Right lobe of liver (tissue), 6 donors: ENCODE measurements around the gene PLVAP. TPM values are rescaled to one million over a fixed set of nuclear protein-coding genes. Genes with fewer than 3 reads are reported as not detected.

Source experiments
- ATAC-seq, 4 donors: fragments of 200-7000 bp; cut with Tn5 transposase; one replicate each; pipeline ENCODE4 v1.9.1; 2020; ENCODE audit warnings: mild to moderate bottlenecking in 4 of 4, moderate library complexity in 4 of 4
- DNase-seq, 3 donors: peaks; one replicate each; pipeline ENCODE4 v3.0.0-alpha.2; 2020
- H3K27ac ChIP-seq, 3 donors: fragments of 200-600 bp; one replicate each; pipeline ENCODE4 v1.8.0; 2022
- H3K27me3 ChIP-seq, 2 donors: fragments of 200-600 bp; one replicate each; pipeline ENCODE4 v1.8.0; 2022
- H3K36me3 ChIP-seq, 4 donors: fragments of 200-600 bp; sonication (generic) in 1 of 4; one replicate each; pipeline versions ENCODE4 v1.5.1 to v1.8.0; 2017 to 2022; ENCODE audit warnings: control low read depth in 1 of 4
- H3K4me1 ChIP-seq, 4 donors: fragments of 200-600 bp; sonication (generic) in 1 of 4; one replicate each; pipeline versions ENCODE4 v1.5.1 to v1.8.0; 2017 to 2022; ENCODE audit warnings: control low read depth in 1 of 4
- H3K4me3 ChIP-seq, 3 donors: fragments of 200-600 bp; one replicate each; pipeline ENCODE4 v1.8.0; 2022
- H3K9me3 ChIP-seq, 4 donors: fragments of 200-600 bp; sonication (generic) in 1 of 4; one replicate each; pipeline versions ENCODE4 v1.5.1 to v1.8.0; 2017 to 2022; ENCODE audit warnings: control low read depth in 1 of 4
- POLR2A ChIP-seq: fragments of 450-650 bp; IDR thresholded peaks from one replicate; pipeline ENCODE4 v1.6.1; 2017; ENCODE audit warnings: antibody characterized with exemption, mild to moderate bottlenecking
- WGBS: methylation state at CpG from one replicate; pipeline ENCODE4 v1.1.6; 2018; ENCODE audit warnings: low coverage, low lambda C conversion rate; ENCODE audit not compliant: insufficient coverage; ENCODE audit errors: missing lambda C conversion rate; 5-methylcytosine and 5-hydroxymethylcytosine counted together
- intact Hi-C, 2 donors: fragments of 100-400 bp; cut with DNase I; formaldehyde crosslinking; loops; one replicate each; pipeline versions ENCODE4 v1.11.2 to v1.14.1; 2022
- total RNA-seq, 6 experiments: library from RNA; depleted of rRNA in 2 of 6; stranded (reverse); fragments of >200 nt in 2 of 6; fragmentation: NEBNext Ultra II Directional in 3 of 6; extraction: Animal tissue kit (Norgen Biotek cat#: 25700) in 3 of 6; gene quantifications; one replicate each; pipeline versions ENCODE4 v1.1.0 to v1.2.4, GENCODE V29; 2016 to 2023
- TF ChIP-seq, protein P1 (sequence below), 4 donors: fragments of 200-600 bp in 3 of 4; fragments of 450-650 bp in 1 of 4; IDR thresholded peaks; one replicate each; pipeline versions ENCODE4 v1.5.1 to v1.8.0; 2016 to 2022; ENCODE audit warnings: antibody characterized with exemption in 4 of 4, mild to moderate bottlenecking in 2 of 4
- donor health status: DM: no; HTN: yes; CAD: no.
- donor health status: DM: no; HTN: no; CAD: no.
- donor health status: DM: no; HTN: no; CAD: no.
- donor health status: DM: no; HTN: yes; CAD: no.
- donor health status: DM: no; HTN: yes; CAD: no.

Gene PLVAP
- total RNA-seq, 6 experiments from 2014 or later = 0.78 to 16.6 (median 4.1) TPM

GRCh38 chr19:17331045-17331558 is 46.0 kb downstream of the PLVAP start:
- TF ChIP-seq POLR2A = no peak
- TF ChIP-seq, protein P1, sequence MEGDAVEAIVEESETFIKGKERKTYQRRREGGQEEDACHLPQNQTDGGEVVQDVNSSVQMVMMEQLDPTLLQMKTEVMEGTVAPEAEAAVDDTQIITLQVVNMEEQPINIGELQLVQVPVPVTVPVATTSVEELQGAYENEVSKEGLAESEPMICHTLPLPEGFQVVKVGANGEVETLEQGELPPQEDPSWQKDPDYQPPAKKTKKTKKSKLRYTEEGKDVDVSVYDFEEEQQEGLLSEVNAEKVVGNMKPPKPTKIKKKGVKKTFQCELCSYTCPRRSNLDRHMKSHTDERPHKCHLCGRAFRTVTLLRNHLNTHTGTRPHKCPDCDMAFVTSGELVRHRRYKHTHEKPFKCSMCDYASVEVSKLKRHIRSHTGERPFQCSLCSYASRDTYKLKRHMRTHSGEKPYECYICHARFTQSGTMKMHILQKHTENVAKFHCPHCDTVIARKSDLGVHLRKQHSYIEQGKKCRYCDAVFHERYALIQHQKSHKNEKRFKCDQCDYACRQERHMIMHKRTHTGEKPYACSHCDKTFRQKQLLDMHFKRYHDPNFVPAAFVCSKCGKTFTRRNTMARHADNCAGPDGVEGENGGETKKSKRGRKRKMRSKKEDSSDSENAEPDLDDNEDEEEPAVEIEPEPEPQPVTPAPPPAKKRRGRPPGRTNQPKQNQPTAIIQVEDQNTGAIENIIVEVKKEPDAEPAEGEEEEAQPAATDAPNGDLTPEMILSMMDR (IDR thresholded peaks at IDR 0.05) = no peak

GRCh38 chr19:17330262-17331044 is 46.7 kb downstream of the PLVAP start:
- intact Hi-C loops = no loop called here
- Histone ChIP-seq H3K9me3 (no peaks in the 10 kb centered on the region), H3K27me3 (no peaks in the 10 kb centered on the region), H3K4me1 (peaks cover 0 to 36% (median 8%) of the 10 kb centered on the region in 4 donors), H3K4me3 (no peak overlapping the region), H3K27ac (no peak overlapping the region), H3K36me3 (no peaks in the 10 kb centered on the region)
- no peak for ATAC-seq
- WGBS = 80% methylated on average over 9 of the region's 24 CpGs
- no peak for DNase-seq
- TF ChIP-seq, protein P1 (IDR thresholded peaks at IDR 0.05) = no peak
- no peak for TF ChIP-seq POLR2A

More at GRCh38 chr19:17331045-17331558, 46.0 kb downstream of the PLVAP start:
- WGBS = 78% methylated on average over 9 of the region's 13 CpGs
- Histone ChIP-seq H3K9me3 (no peaks in the 10 kb centered on the region), H3K27ac (no peak overlapping the region), H3K27me3 (no peaks in the 10 kb centered on the region), H3K4me3 (no peak overlapping the region), H3K36me3 (no peaks in the 10 kb centered on the region), H3K4me1 (peaks cover 0 to 30% (median 4%) of the 10 kb centered on the region in 4 donors)
- DNase-seq = no peak
- intact Hi-C loops = no loop called here
- no peak for ATAC-seq

- Histone ChIP-seq H3K27me3 (no peaks in the 10 kb centered on the region), H3K4me3 (no peak overlapping the region), H3K36me3 (no peaks in the 10 kb centered on the region), H3K27ac (no peak overlapping the region), H3K4me1 (peaks cover 0 to 36% (median 10%) of the 10 kb centered on the region in 4 donors), H3K9me3 (no peaks in the 10 kb centered on the region)
- WGBS = 69% methylated on average over 22 of the region's 51 CpGs
- ATAC-seq = no peak
- DNase-seq = no peak
- TF ChIP-seq, protein P1 (IDR thresholded peaks at IDR 0.05) = no peak
- TF ChIP-seq POLR2A = no peak
- intact Hi-C loops = no loop called here
Observed at GRCh38 chr19:17329366-17330261, 47.5 kb downstream of the PLVAP start.

GRCh38 chr19:17328517-17329365 is 48.4 kb downstream of the PLVAP start:
- peak overlapping the region in 2 of 3 donors; percentile 23 to 40 for H3K4me3 ChIP-seq
- no peak for DNase-seq
- intact Hi-C loops = no loop called here
- WGBS = 33% methylated on average over 31 of the region's 94 CpGs
- H3K9me3 ChIP-seq = no peaks in the 10 kb centered on the region
- H3K27me3 ChIP-seq = no peaks in the 10 kb centered on the region
- TF ChIP-seq, protein P1 (IDR thresholded peaks at IDR 0.05) = no peak
- H3K27ac ChIP-seq = no peak overlapping the region
- H3K4me1 ChIP-seq = peaks cover 0 to 31% (median 10%) of the 10 kb centered on the region in 4 donors
- no peak for ATAC-seq
- H3K36me3 ChIP-seq = no peaks in the 10 kb centered on the region
